Stimulated activated CD4-positive, alpha-beta T cell treated with anti-CD3 and anti-CD28 coated beads, Interleukin-15, amount 100 ng/mL, for 1 hour (primary cell): ENCODE measurements around the gene LPCAT1.
"Not testable (repeated sequence)": the region's sequence is repeated elsewhere in the genome, so short reads cannot be mapped to it uniquely, and the experiment has no call there.

Experiments used
- DNase-seq, 2 donors: peaks; one replicate each; pipeline ENCODE4 v3.0.0-alpha.2; 2020; ENCODE audit warnings: low read depth in 1 of 2, low spot score in 1 of 2

The LPCAT1 gene

GRCh38 chr5:1481266-1481958, 42.3 kb downstream of the LPCAT1 start:
- DNase-seq: no peak

DNA sequence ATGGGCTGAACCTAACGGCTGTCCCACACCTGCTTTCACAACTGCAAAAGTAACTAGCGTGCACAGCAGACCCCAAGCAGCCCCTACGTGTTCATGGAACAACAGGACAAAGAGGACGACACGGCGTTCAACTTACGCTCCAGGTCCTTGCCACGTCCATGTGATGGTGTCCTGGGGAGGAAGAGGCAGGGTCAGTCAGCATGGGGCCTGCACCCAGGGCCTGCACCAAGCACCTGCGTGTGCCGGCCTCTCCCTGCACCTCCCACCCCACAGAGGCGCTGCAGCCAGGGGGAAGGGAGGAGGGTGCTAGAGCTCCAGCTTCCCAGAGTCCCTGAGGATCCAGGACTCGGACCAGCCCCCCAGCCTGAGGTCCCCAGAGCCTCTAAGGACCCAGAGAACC, 43.0 kb downstream of the LPCAT1 start:
- DNase-seq: no peak

GRCh38 chr5:1480217-1480616, 43.5 kb downstream of the LPCAT1 start:
- DNase-seq: no peak

DNA sequence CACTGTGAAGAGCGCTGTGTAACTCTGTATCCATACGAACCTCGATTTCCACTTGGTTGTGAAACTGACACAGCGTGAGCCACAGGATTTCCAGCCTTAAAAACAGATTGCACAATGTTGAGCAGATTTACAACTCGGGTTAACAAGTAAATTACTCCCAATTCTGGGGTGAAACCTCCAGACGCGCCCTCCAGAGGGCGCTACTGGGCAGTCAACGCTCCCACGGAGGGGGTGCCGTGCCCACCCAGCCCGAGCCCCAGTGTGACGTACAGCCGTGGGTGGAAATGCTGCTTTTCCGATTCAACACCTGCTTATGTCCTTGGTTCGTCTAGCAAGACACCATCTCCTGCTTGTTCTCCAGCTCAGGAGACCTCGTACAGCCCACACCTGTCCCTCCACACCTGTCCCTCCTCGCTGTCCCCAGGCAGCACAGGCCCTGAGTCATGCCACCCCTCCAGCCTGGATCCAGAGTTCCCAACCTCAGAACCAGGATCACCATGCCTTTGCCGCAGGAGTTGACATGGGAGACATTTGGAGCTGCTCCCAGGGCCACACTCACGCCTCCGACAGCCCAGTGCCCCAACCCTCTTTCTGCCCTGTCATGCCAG, 44.1 kb downstream of the LPCAT1 start:
- DNase-seq: peak in 1 of 2 donors; percentile 20

DNA sequence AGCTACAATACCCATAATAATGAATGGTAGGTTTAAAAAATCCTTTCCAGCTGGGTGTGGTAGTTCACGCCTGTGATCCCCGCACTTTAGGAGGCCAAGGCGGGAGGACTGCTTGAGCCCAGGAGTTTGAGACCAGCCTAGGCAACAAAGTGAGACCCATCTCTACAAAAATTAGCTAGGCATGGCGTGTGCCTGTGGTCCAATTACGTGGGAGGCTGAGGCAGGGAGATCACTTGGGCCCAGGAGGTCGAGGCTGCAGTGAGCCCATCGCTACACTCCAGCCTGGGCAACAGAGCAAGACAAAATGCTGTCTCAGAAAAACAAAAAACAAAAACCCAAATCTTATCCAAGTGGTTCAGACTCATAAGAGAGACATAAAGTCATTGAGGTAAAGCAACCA, 44.7 kb downstream of the LPCAT1 start:
- no peak for DNase-seq

DNA sequence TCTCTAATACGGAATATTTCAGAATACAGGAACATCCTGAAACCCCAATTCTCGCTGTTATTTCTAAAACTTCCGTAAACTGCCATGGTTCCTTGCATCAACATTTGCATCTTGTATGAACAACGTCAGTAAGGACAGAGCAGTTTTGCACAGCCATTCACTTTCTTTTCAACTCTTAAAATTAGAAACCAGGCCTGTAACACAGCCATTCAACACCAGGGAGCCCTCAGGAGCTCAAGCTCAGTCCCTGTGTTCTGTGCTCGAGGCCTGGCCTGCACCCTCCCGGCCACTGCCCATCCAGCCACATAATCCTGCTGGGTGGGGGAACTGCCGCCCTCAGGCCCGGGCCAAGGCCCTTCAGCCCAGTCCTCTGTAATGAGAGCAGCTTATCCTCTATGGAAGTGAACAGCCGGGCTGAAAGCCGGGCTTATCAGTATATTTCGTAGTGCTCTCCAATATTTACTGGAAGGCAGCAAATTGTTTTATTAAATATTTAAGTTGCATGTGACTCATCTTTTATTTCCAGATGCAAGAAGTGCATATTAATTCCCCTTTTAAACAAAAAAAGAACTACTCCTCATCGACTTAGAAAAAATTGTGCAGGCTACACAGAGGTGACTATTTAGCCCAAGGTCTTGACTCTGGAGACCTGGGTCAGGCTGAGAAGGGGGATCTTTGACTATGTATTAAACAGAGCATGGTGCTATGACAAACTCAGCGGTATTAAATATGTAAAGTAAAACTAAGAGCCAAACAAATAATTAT, 45.3 kb downstream of the LPCAT1 start:
- DNase-seq: no peak

GRCh38 chr5:1477341-1477740, 46.4 kb downstream of the LPCAT1 start:
- no peak for DNase-seq

DNA sequence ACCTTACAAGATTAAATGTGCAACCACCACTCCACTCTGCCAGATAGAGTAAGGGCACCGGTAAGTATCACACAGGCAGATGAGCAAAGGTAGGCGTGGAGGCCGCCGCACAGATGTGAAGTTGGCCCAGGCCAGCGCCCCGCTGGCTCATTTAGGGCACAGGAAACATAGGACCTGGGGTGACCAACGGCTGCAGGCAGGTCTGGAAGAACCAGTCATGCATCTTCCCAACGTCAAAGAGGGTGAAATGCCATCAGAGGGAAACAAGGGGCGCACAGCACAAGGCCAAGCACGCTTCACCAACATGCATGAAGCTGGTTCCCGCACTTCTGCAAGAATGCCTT, 46.8 kb downstream of the LPCAT1 start:
- no peak for DNase-seq

DNA sequence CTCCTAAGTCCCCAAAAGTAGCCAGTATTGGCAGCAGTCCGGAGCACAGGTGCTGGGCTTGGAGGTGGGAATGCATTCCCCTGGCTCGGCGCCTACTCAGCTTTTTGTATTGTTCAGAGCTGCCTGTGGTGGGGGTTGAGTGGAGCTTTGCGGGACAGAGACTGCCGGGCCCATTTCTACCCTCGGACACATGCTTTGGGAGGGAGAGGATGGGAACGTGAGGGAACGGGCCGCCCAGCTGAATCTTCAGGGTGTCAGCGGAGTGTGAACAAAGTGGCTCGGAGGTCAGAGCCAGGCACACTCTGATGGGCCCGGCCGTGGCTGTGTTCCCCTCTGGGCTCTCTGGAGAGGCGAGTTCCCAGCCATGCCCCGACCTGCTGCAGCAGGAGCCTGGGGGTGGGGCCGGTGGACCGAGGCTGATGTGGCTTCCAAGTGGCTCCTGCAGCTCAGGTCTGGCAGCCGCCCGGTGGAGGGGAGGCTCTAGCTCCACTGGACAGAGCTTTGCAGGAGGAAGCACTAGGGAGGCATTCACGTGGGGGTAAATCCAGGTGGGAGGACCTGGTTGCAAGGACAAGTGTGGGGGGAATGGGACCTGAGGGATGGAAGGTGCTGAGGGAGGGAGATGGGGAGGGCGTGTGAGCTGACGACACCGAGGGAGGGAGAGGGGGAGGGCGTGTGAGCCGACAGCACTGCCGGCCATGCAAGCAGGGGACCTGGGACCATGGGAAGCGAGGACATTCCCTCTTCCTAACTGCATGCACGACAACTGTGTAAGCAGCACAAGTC, 47.4 kb downstream of the LPCAT1 start:
- no peak for DNase-seq

DNA sequence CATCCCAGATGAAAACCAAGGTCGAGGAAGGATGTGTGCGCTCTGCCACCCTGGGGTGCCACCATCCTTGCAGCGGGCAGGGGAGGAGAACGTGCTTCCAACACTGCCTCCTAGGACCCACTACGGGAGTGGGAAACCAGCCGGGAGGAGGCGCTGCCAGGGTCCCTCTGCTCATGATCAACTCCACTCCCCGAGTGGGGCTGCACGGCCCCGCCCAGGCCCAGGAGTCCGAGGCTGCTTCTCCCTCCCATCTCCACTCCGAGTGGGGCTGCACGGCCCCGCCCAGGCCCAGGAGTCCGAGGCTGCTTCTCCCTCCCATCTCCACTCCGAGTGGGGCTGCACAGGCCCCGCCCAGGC, 48.2 kb downstream of the LPCAT1 start:
- DNase-seq: not testable (repeated sequence)

DNA sequence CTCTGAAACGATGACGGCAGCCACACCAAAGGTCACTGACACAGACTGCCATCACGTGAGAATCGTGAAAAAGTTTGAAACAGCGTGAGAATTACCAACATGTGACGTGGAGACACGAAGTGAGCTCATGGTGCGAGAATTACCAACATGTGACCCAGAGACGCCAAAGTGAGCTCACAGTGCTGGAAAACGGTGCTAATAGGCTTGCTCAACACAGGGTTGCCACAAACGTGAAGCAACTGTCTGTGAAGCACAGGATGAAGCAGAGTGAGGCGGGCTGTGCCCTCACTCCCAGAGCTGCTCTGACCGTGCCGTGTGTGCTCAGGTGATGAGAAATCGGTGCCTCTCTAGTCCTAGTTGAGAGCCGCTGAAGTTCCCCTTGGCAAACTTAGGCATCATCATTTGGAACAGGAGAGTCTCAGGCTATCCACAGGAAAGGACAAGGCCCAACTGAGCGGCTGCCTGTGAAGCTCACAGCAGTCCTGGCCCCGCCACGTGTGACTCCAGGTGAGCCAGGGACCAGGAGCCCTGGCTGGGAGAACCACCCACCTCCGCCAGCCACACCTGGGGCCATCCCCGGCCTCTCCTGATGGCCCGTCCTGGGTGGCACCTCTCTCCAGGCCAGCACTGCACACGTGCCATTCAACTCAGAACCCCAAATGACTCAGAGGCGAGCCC, 48.8 kb downstream of the LPCAT1 start:
- no peak for DNase-seq

- DNase-seq: no peak
These were observed 49.4 kb downstream of the LPCAT1 start for GRCh38 chr5:1474183-1474839.

DNA sequence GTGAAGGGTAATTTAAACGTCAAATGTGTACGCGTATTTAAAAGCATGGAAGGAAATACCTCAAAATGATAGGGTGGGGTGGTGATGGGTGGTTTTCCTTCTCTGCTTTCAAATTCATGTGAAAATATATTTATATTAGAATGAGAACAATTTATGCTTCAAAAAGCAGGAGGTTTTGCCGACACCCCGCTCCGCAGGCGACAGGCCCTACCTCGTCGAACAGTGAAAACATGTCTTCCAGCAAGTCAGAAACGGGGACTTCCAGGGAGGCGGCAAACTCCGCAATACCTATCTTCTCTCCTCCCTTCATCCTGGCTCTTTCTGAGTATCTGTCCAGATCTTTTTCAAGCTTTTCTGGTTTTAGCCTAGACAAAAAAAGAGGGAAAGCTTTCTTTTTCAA, 50.0 kb downstream of the LPCAT1 start:
- DNase-seq: no peak

DNA sequence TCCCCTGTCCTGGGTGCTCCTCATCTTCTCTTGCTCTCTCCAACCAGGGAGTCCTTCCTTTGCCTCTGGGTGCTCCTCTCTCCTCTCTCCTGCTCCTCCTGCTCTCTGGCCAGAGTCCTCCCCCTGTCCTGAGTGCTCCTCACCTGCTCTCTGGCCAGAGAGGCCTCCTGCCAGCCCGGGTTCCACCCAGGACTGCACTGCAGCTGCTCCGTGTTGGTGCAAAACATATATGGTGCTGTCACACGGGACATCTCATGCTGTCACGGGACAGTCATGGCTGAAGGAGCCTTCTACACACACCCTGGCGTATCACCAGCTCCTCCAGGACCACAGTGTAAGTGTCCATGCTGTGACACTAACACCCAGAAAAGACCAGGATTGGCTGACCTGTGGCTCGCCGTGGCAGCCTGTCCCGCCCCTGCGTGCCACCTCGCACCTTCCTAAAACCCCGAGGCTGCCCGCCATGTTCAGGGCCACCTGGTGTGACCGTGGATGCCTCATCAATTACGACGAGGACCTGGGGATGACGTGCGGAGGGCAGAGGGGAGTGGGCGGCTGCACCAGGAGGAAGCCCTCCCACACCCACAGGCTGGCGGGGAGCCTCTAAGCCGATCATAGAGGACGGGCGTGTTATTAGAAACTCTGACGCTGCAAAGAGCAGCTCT, 50.7 kb downstream of the LPCAT1 start:
- no peak for DNase-seq

DNA sequence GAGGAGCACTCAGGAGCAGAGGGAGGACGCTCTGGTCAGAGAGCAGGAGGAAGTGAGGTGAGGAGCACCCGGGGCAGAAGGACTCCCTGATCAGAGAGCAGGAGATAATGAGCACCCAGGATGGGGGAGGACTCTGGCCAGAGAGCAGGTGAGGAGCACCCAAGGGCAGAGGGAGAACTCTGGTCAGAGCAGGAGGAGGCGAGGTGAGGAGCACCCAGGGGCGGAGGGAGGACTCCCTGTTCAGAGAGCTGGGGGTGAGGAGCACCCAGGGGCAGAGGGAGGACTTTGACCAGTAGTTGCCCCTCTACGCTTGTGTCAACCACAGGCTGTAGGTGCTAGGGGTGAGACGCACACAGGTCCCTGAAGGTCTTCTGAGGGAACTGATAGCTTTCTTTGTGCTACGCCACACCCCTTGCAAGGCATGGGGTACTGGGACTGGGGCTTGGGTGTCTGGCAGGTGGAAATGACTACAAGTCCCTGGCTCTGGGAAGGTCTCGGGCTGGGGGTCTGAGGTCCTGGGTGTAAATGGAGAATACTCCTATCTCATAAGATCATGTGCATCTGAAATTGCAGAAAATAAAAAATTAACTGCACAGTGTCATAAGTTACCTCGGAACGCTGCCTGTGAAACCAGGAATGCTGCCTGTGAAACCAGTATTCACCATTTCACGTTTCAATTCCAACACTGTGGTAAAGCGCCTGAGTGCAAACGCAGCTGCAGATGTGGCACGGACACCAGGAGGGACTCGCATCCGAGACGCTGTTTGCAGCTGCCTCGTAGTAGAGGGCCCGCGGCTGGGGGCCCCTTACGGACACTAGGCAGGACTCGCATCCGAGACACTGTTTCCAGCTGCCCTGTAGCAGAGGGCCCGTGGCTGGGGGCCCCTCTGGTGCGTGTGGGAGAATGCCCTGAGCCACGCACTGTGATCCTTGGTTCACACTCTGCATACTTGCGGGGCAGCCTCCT, 51.5 kb downstream of the LPCAT1 start:
- DNase-seq: no peak

DNA sequence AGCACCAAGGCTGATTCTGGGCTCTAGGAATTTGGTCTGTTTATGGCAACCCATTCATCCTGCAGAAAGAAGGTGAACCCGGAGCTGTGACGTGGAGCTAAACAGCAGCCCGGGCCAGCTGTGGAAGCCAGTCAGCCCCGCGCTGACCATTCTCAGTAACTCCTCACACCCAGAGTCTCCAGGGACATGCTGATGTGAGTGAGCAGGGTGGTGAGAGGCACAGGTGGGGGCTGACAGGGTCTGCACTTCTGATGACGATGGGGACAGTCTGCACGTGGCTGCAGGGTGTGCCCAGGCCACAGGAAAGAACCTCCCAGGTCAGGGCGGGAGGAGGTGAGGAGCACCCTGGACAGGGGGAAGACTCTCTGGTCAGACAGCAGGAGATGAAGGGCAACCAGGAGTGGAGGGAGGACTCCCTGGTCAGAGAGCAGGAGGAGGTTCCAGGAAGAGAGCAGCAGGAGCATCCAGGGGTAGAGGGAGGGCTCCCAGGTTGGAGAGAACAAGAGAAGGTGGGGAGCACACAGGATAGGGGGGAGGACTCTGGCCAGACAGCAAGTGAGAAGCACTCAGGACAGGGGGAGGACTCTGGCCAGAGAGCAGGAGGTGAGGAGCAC, 52.4 kb downstream of the LPCAT1 start:
- no peak for DNase-seq

GRCh38 chr5:1470762-1471211, 53.0 kb downstream of the LPCAT1 start:
- DNase-seq: no peak
